ENCODE results near the gene LRRC14B. TPM values are rescaled to one million over a fixed set of nuclear protein-coding genes. Genes with fewer than 3 reads are reported as not detected.
A peak's percentile ranks its signal among the peaks of the same experiment; 100 is the strongest.
"Not testable (repeated sequence)": the region's sequence is repeated elsewhere in the genome, so short reads cannot be mapped to it uniquely, and the experiment has no call there.

The LRRC14B gene
- total RNA-seq, 4 donors from 2014 or later, result not detected

- H3K4me3 ChIP-seq (replicated peaks in 1 of 3), result peak overlapping the region; percentile 79 to 83 (median 81)
- H3K4me1 ChIP-seq, result peaks cover 3 to 15% of the 10 kb centered on the region in 2 donors
- peak overlapping the region; percentile 70 to 73 (median 71) for H3K27ac ChIP-seq
- peak; percentile 41 to 52 for DNase-seq
- H3K36me3 ChIP-seq, result no peaks in the 10 kb centered on the region
- no peaks in the 10 kb centered on the region for H3K27me3 ChIP-seq
- no peaks in the 10 kb centered on the region for H3K9me3 ChIP-seq
- TF ChIP-seq POLR2A (IDR thresholded peaks at IDR 0.05), result no peak
- TF ChIP-seq CTCF (IDR thresholded peaks at IDR 0.05), result no peak
- intact Hi-C loops (cut with DNase I), result no loop called here
- 0 to 2% methylated on average over 10 to 11 of the region's 73 CpGs for WGBS, 2 donors
Observed at GRCh38 chr5:218457-219291, 27.4 kb downstream of the LRRC14B start.

GRCh38 chr5:219460-219863 lies 28.2 kb downstream of the LRRC14B start:
- H3K27me3 ChIP-seq, result no peaks in the 10 kb centered on the region
- H3K27ac ChIP-seq, result peak overlapping the region in 1 of 3 donors; percentile 73
- no peak for DNase-seq
- H3K36me3 ChIP-seq, result peaks cover 0 to 8% of the 10 kb centered on the region in 2 donors
- no peak for TF ChIP-seq POLR2A (IDR thresholded peaks at IDR 0.05)
- peak overlapping the region in 2 of 3 donors; percentile 79 to 83 for H3K4me3 ChIP-seq (replicated peaks in 1 of 3)
- intact Hi-C loops (cut with DNase I), result no loop called here
- peaks cover 3 to 15% of the 10 kb centered on the region in 2 donors for H3K4me1 ChIP-seq
- no peaks in the 10 kb centered on the region for H3K9me3 ChIP-seq
- WGBS, 2 donors, result 50 to 54% methylated on average over 9 of the region's 9 CpGs

GRCh38 chr5:219991-220390 lies 28.7 kb downstream of the LRRC14B start:
- no peak for DNase-seq
- peak overlapping the region in 1 of 3 donors; percentile 79 for H3K4me3 ChIP-seq (replicated peaks in 1 of 3)
- peaks cover 0 to 13% of the 10 kb centered on the region in 2 donors for H3K36me3 ChIP-seq
- no peaks in the 10 kb centered on the region for H3K9me3 ChIP-seq
- intact Hi-C loops (cut with DNase I), result no loop called here
- 34 to 54% methylated on average over 4 of the region's 4 CpGs for WGBS, 2 donors
- H3K27ac ChIP-seq, result peak overlapping the region in 1 of 3 donors; percentile 73
- no peaks in the 10 kb centered on the region for H3K27me3 ChIP-seq
- no peak for TF ChIP-seq CTCF (IDR thresholded peaks at IDR 0.05)
- TF ChIP-seq POLR2A (IDR thresholded peaks at IDR 0.05), result no peak
- H3K4me1 ChIP-seq, result peaks cover 3 to 15% of the 10 kb centered on the region in 2 donors

GRCh38 chr5:222951-223715 lies 31.8 kb downstream of the LRRC14B start:
- H3K27ac ChIP-seq; DNase-seq; intact Hi-C loops (cut with DNase I); H3K27me3 ChIP-seq; H3K9me3 ChIP-seq; H3K4me3 ChIP-seq (replicated peaks in 1 of 3): not testable (repeated sequence)
- 68 to 79% methylated on average over 6 of the region's 6 CpGs for WGBS, 2 donors
- Histone ChIP-seq H3K4me1 (peaks cover 3 to 11% of the 10 kb centered on the region in 2 donors), H3K36me3 (peaks cover 19 to 35% of the 10 kb centered on the region in 2 donors)

- no peak for TF ChIP-seq CTCF (IDR thresholded peaks at IDR 0.05)
- no peak for TF ChIP-seq POLR2A (IDR thresholded peaks at IDR 0.05)
- no peak for DNase-seq
- H3K27ac ChIP-seq, result no peak overlapping the region
- H3K4me3 ChIP-seq (replicated peaks in 1 of 3), result no peak overlapping the region
- peaks cover 3 to 11% of the 10 kb centered on the region in 2 donors for H3K4me1 ChIP-seq
- no peaks in the 10 kb centered on the region for H3K9me3 ChIP-seq
- H3K36me3 ChIP-seq, result peaks cover 25 to 41% of the 10 kb centered on the region in 2 donors
- no peaks in the 10 kb centered on the region for H3K27me3 ChIP-seq
- intact Hi-C loops (cut with DNase I), result no loop called here
- 90 to 92% methylated on average over 6 of the region's 6 CpGs for WGBS, 2 donors
Observed at GRCh38 chr5:223791-224190, 32.5 kb downstream of the LRRC14B start.

All from thyroid gland (tissue), 4 donors.